K562 (cell line): Measurements from ENCODE around the gene DZIP1. TPM values are rescaled to one million over a fixed set of nuclear protein-coding genes. Genes with fewer than 3 reads are reported as not detected.

Source experiments
- ATAC-seq: fragments of 200-7000 bp; cut with Tn5 transposase; 3 replicates; pipeline ENCODE4 v1.9.1; 2020; ENCODE audit warnings: moderate library complexity
- BruUV-seq: library from RNA; stranded (reverse); fragments of 400-500 nt; replicated peaks from 2 replicates; lab custom pipeline; 2021; lab: Mats Ljungman, UMichigan
- CTCF ChIA-PET: fragments of 300-600 bp; formaldehyde crosslinking; extraction: SDS; loops from one replicate; lab custom pipeline; 2021; ENCODE audit warnings: low intra/inter-chr PET ratio; lab: Yijun Ruan, JAX
- POLR2A ChIA-PET: fragments of 300-600, 350-650 bp; sonication (Branson Sonifier 250); formaldehyde crosslinking; extraction: SDS; loops from one replicate; lab custom pipeline; 2021; ENCODE audit warnings: antibody characterized with exemption, inconsistent platforms; lab: Yijun Ruan, JAX
- DNase-seq, 4 experiments: peaks; one replicate each; pipeline versions ENCODE4 v3.0.0 to v3.0.0-alpha.2; 2011 to 2018; ENCODE audit warnings: low spot score in 3 of 4, mixed read lengths in 3 of 4; ENCODE audit errors: extremely low read depth in 1 of 4
- FAIRE-seq: peaks from 2 replicates; lab custom pipeline; 2011; peaks lifted over from hg19 to GRCh38; lab: Jason Lieb, UNC
- H2AFZ ChIP-seq: 2 replicates; pipeline ENCODE4 v1.6.0; 2011; ENCODE audit warnings: low read depth, low read length, control low read depth, inconsistent platforms
- H3K27ac ChIP-seq: fragments of 200-600 bp; 3 replicates; pipeline ENCODE4 v1.8.0; 2011; ENCODE audit warnings: low read depth, mild to moderate bottlenecking, control low read depth, inconsistent platforms, low read length, moderate library complexity, mixed read lengths; ENCODE audit errors: extremely low read depth
- H3K27me3 ChIP-seq, 2 experiments: fragments of 300-600 bp in 1 of 2; 2 replicates in 1 of 2; 3 replicates in 1 of 2; pipeline versions ENCODE4 v1.6.0 to v1.8.0; 2011; ENCODE audit warnings: inconsistent platforms in 2 of 2, low read length in 2 of 2, mild to moderate bottlenecking in 1 of 2, mixed read lengths in 1 of 2, moderate library complexity in 1 of 2; ENCODE audit not compliant: control insufficient read depth in 2 of 2, insufficient read depth in 2 of 2
- H3K36me3 ChIP-seq: fragments of 300-600 bp; 3 replicates; pipeline ENCODE4 v1.8.0; 2011; ENCODE audit warnings: mild to moderate bottlenecking, low read length, inconsistent platforms; ENCODE audit not compliant: control insufficient read depth, insufficient read depth
- H3K4me1 ChIP-seq, 2 experiments: fragments of 200-600 bp in 1 of 2; replicated peaks in 1 of 2; 2 replicates in 1 of 2; 3 replicates in 1 of 2; pipeline versions ENCODE4 v1.5.1 to v1.8.0; 2011; ENCODE audit warnings: inconsistent platforms in 2 of 2, low read length in 2 of 2, mild to moderate bottlenecking in 1 of 2, mixed read lengths in 1 of 2, moderate library complexity in 1 of 2; ENCODE audit not compliant: control insufficient read depth in 2 of 2, insufficient read depth in 2 of 2
- H3K4me2 ChIP-seq: 2 replicates; pipeline ENCODE4 v1.6.1; 2011; ENCODE audit warnings: low read length, control low read depth, inconsistent platforms, mixed read lengths; ENCODE audit not compliant: insufficient read depth
- H3K4me3 ChIP-seq: fragments of 200-600 bp; sonication (generic), shearing (Covaris generic); 2 replicates; pipeline ENCODE4 v1.5.1; 2016; ENCODE audit warnings: control low read depth, inconsistent platforms
- H3K79me2 ChIP-seq: fragments of 200-600 bp; 3 replicates; pipeline ENCODE4 v1.8.0; 2011; ENCODE audit warnings: low read length, inconsistent platforms; ENCODE audit not compliant: control insufficient read depth, insufficient read depth
- H3K9ac ChIP-seq, 2 experiments: 2 replicates each; pipeline versions ENCODE4 v1.6.0 to v1.6.1; 2011; ENCODE audit warnings: low read depth in 2 of 2, low read length in 2 of 2, control low read depth in 1 of 2, inconsistent platforms in 1 of 2, mild to moderate bottlenecking in 1 of 2, mixed read lengths in 1 of 2; ENCODE audit not compliant: insufficient read depth in 1 of 2
- H3K9me1 ChIP-seq: one replicate; pipeline ENCODE4 v1.6.0; 2011; ENCODE audit warnings: inconsistent platforms, mild to moderate bottlenecking, low read length, moderate library complexity; ENCODE audit not compliant: control insufficient read depth, insufficient read depth
- H3K9me3 ChIP-seq: replicated peaks from 2 replicates; pipeline ENCODE4 v1.5.1; 2011; ENCODE audit warnings: low read depth, low read length, inconsistent platforms; ENCODE audit not compliant: control insufficient read depth, insufficient read depth
- H4K20me1 ChIP-seq: replicated peaks from 2 replicates; pipeline ENCODE4 v1.6.1; 2011; ENCODE audit warnings: low read length, inconsistent platforms, mixed read lengths; ENCODE audit not compliant: control insufficient read depth, insufficient read depth
- ARID2 ChIP-seq: fragments of 450-650 bp; IDR thresholded peaks from 2 replicates; pipeline ENCODE4 v1.6.1; 2017; ENCODE audit warnings: antibody characterized with exemption, mild to moderate bottlenecking
- CCNT2 ChIP-seq: IDR thresholded peaks from 2 replicates; pipeline ENCODE4 v1.6.1; 2011; ENCODE audit warnings: borderline replicate concordance, low read depth, mild to moderate bottlenecking, moderate library complexity, mixed read lengths, low read length; ENCODE audit not compliant: insufficient read length; ENCODE audit errors: extremely low read depth
- EGR1 ChIP-seq: fragments of 450-650 bp; conservative IDR thresholded peaks from 2 replicates; pipeline ENCODE4 v1.6.1; 2017; ENCODE audit warnings: mild to moderate bottlenecking
- ETV1 ChIP-seq: fragments of 450-650 bp; conservative IDR thresholded peaks from 2 replicates; pipeline ENCODE4 v1.6.1; 2016; ENCODE audit warnings: missing genetic modification characterization, control low read depth, low read depth, missing compliant biosample characterization
- FOXA1 ChIP-seq: fragments of 450-650 bp; IDR thresholded peaks from 2 replicates; pipeline ENCODE4 v1.6.1; 2016; ENCODE audit warnings: mild to moderate bottlenecking, borderline replicate concordance
- TEAD4 ChIP-seq, 2 experiments: sonication (generic) in 1 of 2; formaldehyde crosslinking in 1 of 2; IDR thresholded peaks; 2 replicates each; pipeline versions ENCODE4 v1.6.1 to v1.8.0; 2012 to 2022; ENCODE audit warnings: borderline replicate concordance in 1 of 2, inconsistent platforms in 1 of 2, low read length in 1 of 2, mild to moderate bottlenecking in 1 of 2, missing genetic modification reagents in 1 of 2
- U2AF2 ChIP-seq: fragments of 200-400 bp; formaldehyde crosslinking; optimal IDR thresholded peaks from 2 replicates; pipeline ENCODE3; 2017; ENCODE audit warnings: low read depth, mild to moderate bottlenecking, low read length
- ZBED1 ChIP-seq: IDR thresholded peaks from 2 replicates; pipeline ENCODE4 v1.6.1; 2014
- ZNF143 ChIP-seq: sonication (generic); formaldehyde crosslinking; IDR thresholded peaks from 2 replicates; pipeline ENCODE4 v1.9.0; 2022; ENCODE audit warnings: mild to moderate bottlenecking, missing genetic modification reagents
- WGBS: fragments of 100-300 bp; shearing (Covaris generic); methylation state at CpG from one replicate; pipeline ENCODE4 v1.1.6; 2016; ENCODE audit warnings: low coverage, mixed read lengths; ENCODE audit not compliant: insufficient coverage; ENCODE audit errors: missing lambda C conversion rate; 5-methylcytosine and 5-hydroxymethylcytosine counted together
- in situ Hi-C: fragments of 300-500 bp; cut with MboI; formaldehyde crosslinking; loops from 4 replicates; pipeline ENCODE4 v1.15.0; 2018; ENCODE audit warnings: inconsistent platforms, mixed read lengths
- intact Hi-C: fragments of 100-400 bp; cut with micrococcal nuclease; formaldehyde crosslinking; loops from 2 replicates; pipeline ENCODE4 v1.14.2; 2022
- polyA plus RNA-seq, 8 experiments: library from polyadenylated mRNA; depleted of rRNA in 4 of 8; stranded (reverse) in 5 of 8; unstranded in 3 of 8; fragments of >200 nt; fragmentation: Nextera tagmentation in 2 of 8; fragmentation: Illumina TruSeq in 1 of 8; extraction: Ambion mirVana in 2 of 8; extraction: Trizol in 1 of 8; gene quantifications; 2 replicates each; pipeline versions ENCODE4 v1.2.1 to v1.2.3, GENCODE V29; 2011 to 2014; ENCODE audit warnings: inconsistent platforms in 1 of 8, missing spikeins in 1 of 8
- total RNA-seq, 7 experiments: library from RNA; depleted of rRNA in 6 of 7; stranded (reverse); fragments of >200 nt in 6 of 7; fragmentation: Illumina TruSeq in 2 of 7; extraction: Trizol in 2 of 7; gene quantifications; 2 replicates each; pipeline versions ENCODE4 v1.2.1 to v1.2.3, GENCODE V29; 2011 to 2021; ENCODE audit warnings: low replicate concordance in 1 of 7
- TF ChIP-seq, protein P1 (sequence below): sonication (generic); formaldehyde crosslinking; IDR thresholded peaks from 2 replicates; pipeline ENCODE4 v1.8.1; 2022; ENCODE audit warnings: missing genetic modification reagents
- TF ChIP-seq, protein P2 (sequence below): fragments of 250-450 bp; sonication (Bioruptor Pico); IDR thresholded peaks from 2 replicates; pipeline ENCODE4 v1.4.0; 2020; ENCODE audit warnings: mild to moderate bottlenecking
- TF ChIP-seq, protein P3 (sequence below): fragments of 200-800 bp; sonication (Bioruptor generic); IDR thresholded peaks from 2 replicates; pipeline ENCODE4 v1.6.1; 2017; ENCODE audit warnings: missing genetic modification characterization, missing compliant biosample characterization

DZIP1 gene
- total and polyA plus RNA-seq, 9 of the 15 experiments (the other 6 are each of a cell fraction or from before 2014, with no cell fraction given): 0.07 TPM; not detected in 8

DNA sequence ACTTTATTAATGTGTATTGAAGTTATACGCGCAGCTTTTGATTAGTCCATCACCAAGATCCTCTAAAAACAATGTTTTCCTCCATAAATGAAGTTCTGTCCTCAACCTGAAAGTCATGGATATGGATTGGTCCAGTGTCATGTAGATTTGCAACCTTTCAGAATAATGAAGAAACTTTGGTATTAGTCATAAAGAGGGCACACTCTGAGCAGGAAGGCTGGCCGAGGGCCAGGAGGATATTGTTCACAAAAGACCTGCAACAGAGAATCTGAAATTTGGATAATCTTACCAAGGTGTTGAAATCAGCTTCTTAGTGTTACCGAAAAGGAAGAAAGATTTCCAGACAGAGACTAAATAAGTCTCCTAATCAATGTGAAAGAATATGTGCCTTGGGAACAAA, 71.3 kb downstream of the DZIP1 start:
- Histone ChIP-seq H2AFZ (no peak overlapping the region), H3K9me3 (no peaks in the 10 kb centered on the region), H3K27ac (no peak overlapping the region), H3K36me3 (no peaks in the 10 kb centered on the region), H3K9ac (no peak overlapping the region), H3K79me2 (no peaks in the 10 kb centered on the region), H4K20me1 (no peaks in the 10 kb centered on the region), H3K9me1 (no peaks in the 10 kb centered on the region), H3K4me2 (no peak overlapping the region), H3K4me1 (no peaks in the 10 kb centered on the region; a peak in 1 of 5 replicates), H3K4me3 (no peak overlapping the region), H3K27me3 (peaks cover 0 to 7% of the 10 kb centered on the region in 2 experiments; a peak in 1 of 5 replicates)
- FAIRE-seq (no peak), ATAC-seq (no peak), DNase-seq (no peak)
- intact Hi-C loops: no loop called here
- ChIA-PET POLR2A (interaction anchor here (0.6 kb wide), 1 partner anchor 70 kb away, joined by 3 read pairs; no protein-coding TSS in a partner anchor), CTCF (no interaction called here)
- no peak for TF ChIP-seq ZBED1
- no peak for TF ChIP-seq FOXA1
- no peak for TF ChIP-seq TEAD4 (IDR thresholded peaks at IDR 0.05; ENCODE audit: low read length)
- TF ChIP-seq TEAD4 (CRISPR knock-in tag; IDR thresholded peaks at IDR 0.05; ENCODE audit: borderline replicate concordance): no peak
- no peak for TF ChIP-seq ARID2
- no peak for TF ChIP-seq EGR1
- TF ChIP-seq, protein P1, sequence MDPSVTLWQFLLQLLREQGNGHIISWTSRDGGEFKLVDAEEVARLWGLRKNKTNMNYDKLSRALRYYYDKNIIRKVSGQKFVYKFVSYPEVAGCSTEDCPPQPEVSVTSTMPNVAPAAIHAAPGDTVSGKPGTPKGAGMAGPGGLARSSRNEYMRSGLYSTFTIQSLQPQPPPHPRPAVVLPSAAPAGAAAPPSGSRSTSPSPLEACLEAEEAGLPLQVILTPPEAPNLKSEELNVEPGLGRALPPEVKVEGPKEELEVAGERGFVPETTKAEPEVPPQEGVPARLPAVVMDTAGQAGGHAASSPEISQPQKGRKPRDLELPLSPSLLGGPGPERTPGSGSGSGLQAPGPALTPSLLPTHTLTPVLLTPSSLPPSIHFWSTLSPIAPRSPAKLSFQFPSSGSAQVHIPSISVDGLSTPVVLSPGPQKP (CRISPR knock-in tag): no peak
- TF ChIP-seq, protein P2, sequence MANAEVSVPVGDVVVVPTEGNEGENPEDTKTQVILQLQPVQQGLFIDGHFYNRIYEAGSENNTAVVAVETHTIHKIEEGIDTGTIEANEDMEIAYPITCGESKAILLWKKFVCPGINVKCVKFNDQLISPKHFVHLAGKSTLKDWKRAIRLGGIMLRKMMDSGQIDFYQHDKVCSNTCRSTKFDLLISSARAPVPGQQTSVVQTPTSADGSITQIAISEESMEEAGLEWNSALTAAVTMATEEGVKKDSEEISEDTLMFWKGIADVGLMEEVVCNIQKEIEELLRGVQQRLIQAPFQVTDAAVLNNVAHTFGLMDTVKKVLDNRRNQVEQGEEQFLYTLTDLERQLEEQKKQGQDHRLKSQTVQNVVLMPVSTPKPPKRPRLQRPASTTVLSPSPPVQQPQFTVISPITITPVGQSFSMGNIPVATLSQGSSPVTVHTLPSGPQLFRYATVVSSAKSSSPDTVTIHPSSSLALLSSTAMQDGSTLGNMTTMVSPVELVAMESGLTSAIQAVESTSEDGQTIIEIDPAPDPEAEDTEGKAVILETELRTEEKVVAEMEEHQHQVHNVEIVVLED (CRISPR knock-in tag): no peak
- TF ChIP-seq ETV1 (tag): no peak
- no peak for TF ChIP-seq CCNT2
- no peak for TF ChIP-seq U2AF2
- TF ChIP-seq, protein P3, sequence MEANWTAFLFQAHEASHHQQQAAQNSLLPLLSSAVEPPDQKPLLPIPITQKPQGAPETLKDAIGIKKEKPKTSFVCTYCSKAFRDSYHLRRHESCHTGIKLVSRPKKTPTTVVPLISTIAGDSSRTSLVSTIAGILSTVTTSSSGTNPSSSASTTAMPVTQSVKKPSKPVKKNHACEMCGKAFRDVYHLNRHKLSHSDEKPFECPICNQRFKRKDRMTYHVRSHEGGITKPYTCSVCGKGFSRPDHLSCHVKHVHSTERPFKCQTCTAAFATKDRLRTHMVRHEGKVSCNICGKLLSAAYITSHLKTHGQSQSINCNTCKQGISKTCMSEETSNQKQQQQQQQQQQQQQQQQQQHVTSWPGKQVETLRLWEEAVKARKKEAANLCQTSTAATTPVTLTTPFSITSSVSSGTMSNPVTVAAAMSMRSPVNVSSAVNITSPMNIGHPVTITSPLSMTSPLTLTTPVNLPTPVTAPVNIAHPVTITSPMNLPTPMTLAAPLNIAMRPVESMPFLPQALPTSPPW (CRISPR knock-in tag): no peak
- TF ChIP-seq ZNF143 (CRISPR knock-in tag): no peak
- BruUV-seq: no TSS peak
- in situ Hi-C loops: no loop called here
- WGBS: 2% methylated on average over 4 of the region's 4 CpGs
